ENCODE results near the gene FKBP15.

FKBP15 gene

GRCh38 chr9:113199683-113200329 lies 21.3 kb downstream of the FKBP15 start:
- Histone ChIP-seq H3K27ac (no peak overlapping the region), H3K4me3 (no peak overlapping the region)
- TF ChIP-seq CTCF (IDR thresholded peaks at IDR 0.05): no peak
- no peak for DNase-seq (ENCODE audit: low spot score)

- TF ChIP-seq CTCF (IDR thresholded peaks at IDR 0.05): no peak
- Histone ChIP-seq H3K27ac (no peak overlapping the region), H3K4me3 (no peak overlapping the region)
- no peak for DNase-seq (ENCODE audit: low spot score)
These were observed 28.6 kb downstream of the FKBP15 start for GRCh38 chr9:113192455-113192854.

- peak overlapping the region in 1 of 2 donors; percentile 50 for H3K27ac ChIP-seq
- no peak overlapping the region for H3K4me3 ChIP-seq
- no peak for DNase-seq (ENCODE audit: low spot score)
- TF ChIP-seq CTCF (IDR thresholded peaks at IDR 0.05): no peak
These were observed 33.0 kb downstream of the FKBP15 start for GRCh38 chr9:113187929-113188595.

- Histone ChIP-seq H3K4me3 (no peak overlapping the region), H3K27ac (no peak overlapping the region)
- no peak for TF ChIP-seq CTCF (IDR thresholded peaks at IDR 0.05)
These were observed 34.8 kb downstream of the FKBP15 start for GRCh38 chr9:113186137-113186755.

GRCh38 chr9:113185271-113185670 lies 35.8 kb downstream of the FKBP15 start:
- H3K4me3 ChIP-seq: no peak overlapping the region
- H3K27ac ChIP-seq: no peak overlapping the region
- TF ChIP-seq CTCF (IDR thresholded peaks at IDR 0.05): no peak
- DNase-seq (ENCODE audit: low spot score): no peak

More at GRCh38 chr9:113186137-113186755, 34.8 kb downstream of the FKBP15 start:
- DNase-seq (ENCODE audit: low spot score): no peak

GRCh38 chr9:113184539-113184938 lies 36.5 kb downstream of the FKBP15 start:
- TF ChIP-seq CTCF (IDR thresholded peaks at IDR 0.05): no peak
- H3K27ac ChIP-seq: no peak overlapping the region
- no peak overlapping the region for H3K4me3 ChIP-seq
- no peak for DNase-seq (ENCODE audit: low spot score)
